Gastrocnemius medialis (tissue), 4 donors: ENCODE measurements around the gene SYCP2. TPM values are rescaled to one million over a fixed set of nuclear protein-coding genes. Genes with fewer than 3 reads are reported as not detected.

Experiments used
- ATAC-seq, 2 donors: fragments of 150-250 bp; one replicate each; pipeline ENCODE4 v1.9.1; 2016
- DNase-seq, 2 donors: peaks; one replicate each; pipeline ENCODE4 v3.0.0-alpha.2; 2019
- H3K27ac ChIP-seq, 4 donors: fragments of 200-600 bp; sonication (generic); 1 replicate in 1 of 4; 2 replicates in 3 of 4; pipeline ENCODE4 v1.5.1; 2016 to 2018; ENCODE audit warnings: mild to moderate bottlenecking in 2 of 4, moderate library complexity in 1 of 4
- H3K27me3 ChIP-seq, 3 donors: fragments of 200-600 bp; sonication (generic) in 2 of 3; 1 replicate in 1 of 3; 2 replicates in 2 of 3; pipeline versions ENCODE4 v1.5.1 to v1.6.0; 2016 to 2019; ENCODE audit warnings: mild to moderate bottlenecking in 1 of 3, moderate library complexity in 1 of 3
- H3K36me3 ChIP-seq, 2 donors: fragments of 200-600 bp; sonication (generic) in 1 of 2; one replicate each; pipeline ENCODE4 v1.5.1; 2017 to 2018
- H3K4me1 ChIP-seq, 2 donors: fragments of 200-600 bp; sonication (generic) in 1 of 2; one replicate each; pipeline ENCODE4 v1.5.1; 2016 to 2017; ENCODE audit warnings: mild to moderate bottlenecking in 2 of 2
- H3K4me3 ChIP-seq, 4 donors: fragments of 200-600 bp; sonication (generic) in 3 of 4; 1 replicate in 1 of 4; 2 replicates in 3 of 4; pipeline ENCODE4 v1.5.1; 2016 to 2019; ENCODE audit warnings: mild to moderate bottlenecking in 2 of 4
- H3K9me3 ChIP-seq, 3 donors: fragments of 200-600 bp; sonication (generic) in 2 of 3; 1 replicate in 1 of 3; 2 replicates in 2 of 3; pipeline ENCODE4 v1.5.1; 2016 to 2019
- CTCF ChIP-seq, 5 experiments: fragments of 450-650 bp in 3 of 5; fragments of 200-600 bp in 2 of 5; sonication (generic) in 2 of 5; IDR thresholded peaks in 4 of 5; conservative IDR thresholded peaks in 1 of 5; 1 replicate in 4 of 5; 2 replicates in 1 of 5; pipeline ENCODE4 v1.5.1; 2016 to 2019; ENCODE audit warnings: antibody characterized with exemption in 5 of 5, mild to moderate bottlenecking in 3 of 5, moderate library complexity in 3 of 5
- POLR2A ChIP-seq, 2 donors: fragments of 450-650 bp; IDR thresholded peaks; one replicate each; pipeline ENCODE4 v1.6.1; 2017; ENCODE audit warnings: antibody characterized with exemption in 2 of 2, mild to moderate bottlenecking in 2 of 2, moderate library complexity in 2 of 2
- in situ Hi-C, 4 donors: fragments of 200-750 bp; cut with MboI; loops; one replicate each; pipeline versions ENCODE4 v1.15.0 to v1.8.0; 2017; ENCODE audit warnings: low sequenced_read_pairs in 4 of 4
- intact Hi-C: fragments of 100-400 bp; cut with DNase I; formaldehyde crosslinking; loops from one replicate; pipeline ENCODE4 v1.15.1; 2023; ENCODE audit warnings: low total_unique reads
- total RNA-seq, 4 donors: library from RNA; depleted of rRNA; stranded (reverse); fragments of >200 nt; gene quantifications; one replicate each; pipeline versions ENCODE4 v1.1.0 to v1.2.3, GENCODE V29; 2016

SYCP2 gene
- total RNA-seq, 4 donors from 2014 or later: 0.10 to 0.78 (median 0.39) TPM

GRCh38 chr20:59836767-59837166, 96.7 kb downstream of the SYCP2 start:
- TF ChIP-seq POLR2A (IDR thresholded peaks at IDR 0.05) (no peak), CTCF (IDR thresholded peaks at IDR 0.05 in 4 of 5, conservative IDR thresholded peaks at IDR 0.05 in 1 of 5) (no peak)
- in situ Hi-C loops: no loop called here
- H3K4me3 ChIP-seq: peak overlapping the region in 1 of 4 donors; percentile 17
- H3K9me3 ChIP-seq: no peaks in the 10 kb centered on the region
- peaks cover 4 to 21% of the 10 kb centered on the region in 2 donors for H3K4me1 ChIP-seq
- intact Hi-C loops: no loop called here
- no peak for ATAC-seq
- H3K27ac ChIP-seq: no peak overlapping the region
- no peak for DNase-seq
- H3K27me3 ChIP-seq: peaks cover 0 to 8% (median 0%) of the 10 kb centered on the region in 3 donors
- no peaks in the 10 kb centered on the region for H3K36me3 ChIP-seq

- DNase-seq: no peak
- H3K27ac ChIP-seq: no peak overlapping the region
Measured at GRCh38 chr20:59835448-59836395, 97.7 kb downstream of the SYCP2 start.

GRCh38 chr20:59835057-59835447, 98.4 kb downstream of the SYCP2 start:
- DNase-seq (no peak), ATAC-seq (no peak)
- in situ Hi-C loops (no loop called here), intact Hi-C loops (no loop called here)
- H3K4me1 ChIP-seq: peaks cover 4 to 21% of the 10 kb centered on the region in 2 donors
- no peaks in the 10 kb centered on the region for H3K36me3 ChIP-seq
- TF ChIP-seq CTCF (IDR thresholded peaks at IDR 0.05 in 4 of 5, conservative IDR thresholded peaks at IDR 0.05 in 1 of 5) (no peak), POLR2A (IDR thresholded peaks at IDR 0.05) (no peak)
- no peaks in the 10 kb centered on the region for H3K9me3 ChIP-seq
- no peak overlapping the region for H3K4me3 ChIP-seq
- H3K27ac ChIP-seq: no peak overlapping the region
- peaks cover 0 to 8% (median 0%) of the 10 kb centered on the region in 3 donors for H3K27me3 ChIP-seq

More at GRCh38 chr20:59835448-59836395, 97.7 kb downstream of the SYCP2 start:
- H3K9me3 ChIP-seq: no peaks in the 10 kb centered on the region
- H3K4me1 ChIP-seq: peaks cover 4 to 21% of the 10 kb centered on the region in 2 donors
- no peaks in the 10 kb centered on the region for H3K36me3 ChIP-seq
- peaks cover 0 to 8% (median 0%) of the 10 kb centered on the region in 3 donors for H3K27me3 ChIP-seq
- H3K4me3 ChIP-seq: peak overlapping the region in 3 of 4 donors; percentile 14 to 17 (median 16)
- intact Hi-C loops (no loop called here), in situ Hi-C loops (no loop called here)
- peak in 1 of 2 donors; percentile 33 for ATAC-seq
- TF ChIP-seq CTCF (IDR thresholded peaks at IDR 0.05 in 4 of 5, conservative IDR thresholded peaks at IDR 0.05 in 1 of 5) (no peak), POLR2A (IDR thresholded peaks at IDR 0.05) (no peak)

- ATAC-seq (no peak), DNase-seq (no peak)
- no peak overlapping the region for H3K4me3 ChIP-seq
- H3K4me1 ChIP-seq: peaks cover 0 to 4% of the 10 kb centered on the region in 2 donors
- H3K36me3 ChIP-seq: no peaks in the 10 kb centered on the region
- no peaks in the 10 kb centered on the region for H3K9me3 ChIP-seq
- H3K27me3 ChIP-seq: peaks cover 0 to 8% (median 0%) of the 10 kb centered on the region in 3 donors
- TF ChIP-seq POLR2A (IDR thresholded peaks at IDR 0.05): no peak
- TF ChIP-seq CTCF (IDR thresholded peaks at IDR 0.05 in 4 of 5, conservative IDR thresholded peaks at IDR 0.05 in 1 of 5): no peak
- intact Hi-C loops: no loop called here
- H3K27ac ChIP-seq: no peak overlapping the region
- in situ Hi-C loops: no loop called here
Measured at GRCh38 chr20:59832406-59833363, 100.8 kb downstream of the SYCP2 start.
